Measurements from ENCODE around the gene SART1. TPM values are rescaled to one million over a fixed set of nuclear protein-coding genes. Genes with fewer than 3 reads are reported as not detected.
"Not testable (repeated sequence)": the region's sequence is repeated elsewhere in the genome, so short reads cannot be mapped to it uniquely, and the experiment has no call there.

SART1 gene
- total RNA-seq, 1 experiment from 2014 or later, result 23.1 TPM

GRCh38 chr11:66010036-66010435, 48.5 kb downstream of the SART1 start:
- not testable (repeated sequence) for H3K36me3 ChIP-seq (ENCODE audit: insufficient read depth, low read length); DNase-seq; H2AFZ ChIP-seq (ENCODE audit: low read length); H3K9me3 ChIP-seq (ENCODE audit: low read length); H3K9me2 ChIP-seq (replicated peaks; ENCODE audit: insufficient read depth, low read length); H3K27ac ChIP-seq (ENCODE audit: low read length); H3K4me2 ChIP-seq (ENCODE audit: low read depth, low read length, poor library complexity, severe bottlenecking); H3K4me1 ChIP-seq (ENCODE audit: low read length); H3K27me3 ChIP-seq (ENCODE audit: low read length); H3K9ac ChIP-seq (ENCODE audit: low read length); H3K4me3 ChIP-seq (ENCODE audit: low read length); H4K20me1 ChIP-seq (ENCODE audit: insufficient read depth, low read depth, low read length); H3K79me2 ChIP-seq (ENCODE audit: low read length)

GRCh38 chr11:66011239-66011784, 49.8 kb downstream of the SART1 start:
- Histone ChIP-seq H2AFZ (ENCODE audit: low read length) (no peak overlapping the region), H3K4me2 (ENCODE audit: low read depth, low read length, poor library complexity, severe bottlenecking) (no peak overlapping the region), H3K4me3 (ENCODE audit: low read length) (no peak overlapping the region), H3K9ac (ENCODE audit: low read length) (no peak overlapping the region), H3K4me1 (ENCODE audit: low read length) (no peaks in the 10 kb centered on the region), H3K27ac (ENCODE audit: low read length) (no peak overlapping the region), H3K9me3 (ENCODE audit: low read length) (no peaks in the 10 kb centered on the region), H3K79me2 (ENCODE audit: low read length) (no peaks in the 10 kb centered on the region), H4K20me1 (ENCODE audit: insufficient read depth, low read depth, low read length) (0 out of 2 replicates have a peak, but pooled peaks cover 4% of the 10 kb centered on the region), H3K36me3 (ENCODE audit: insufficient read depth, low read length) (no peaks in the 10 kb centered on the region), H3K9me2 (replicated peaks; ENCODE audit: insufficient read depth, low read length) (no peaks in the 10 kb centered on the region), H3K27me3 (ENCODE audit: low read length) (no peaks in the 10 kb centered on the region)
- DNase-seq, result no peak

- Histone ChIP-seq H2AFZ (ENCODE audit: low read length) (no peak within 1 kb of the TSS), H3K79me2 (ENCODE audit: low read length) (no peaks in the 10 kb centered on the region), H3K4me1 (ENCODE audit: low read length) (no peaks in the 10 kb centered on the region), H3K9me2 (replicated peaks; ENCODE audit: insufficient read depth, low read length) (no peaks in the 10 kb centered on the region), H3K4me3 (ENCODE audit: low read length) (no peak within 1 kb of the TSS), H3K4me2 (ENCODE audit: low read depth, low read length, poor library complexity, severe bottlenecking) (no peak within 1 kb of the TSS), H3K9ac (ENCODE audit: low read length) (no peak within 1 kb of the TSS), H3K36me3 (ENCODE audit: insufficient read depth, low read length) (no peaks in the 10 kb centered on the region), H4K20me1 (ENCODE audit: insufficient read depth, low read depth, low read length) (no peaks in the 10 kb centered on the region), H3K9me3 (ENCODE audit: low read length) (no peaks in the 10 kb centered on the region), H3K27ac (ENCODE audit: low read length) (no peak within 1 kb of the TSS), H3K27me3 (ENCODE audit: low read length) (no peaks in the 10 kb centered on the region)
- no peak for DNase-seq
Observed at GRCh38 chr11:66011785-66012303, 50.3 kb downstream of the SART1 start, which contains the start of gene CST6. CST6 (plus strand) TSS chr11:66012008; CDS start chr11:66012045, 37 bp downstream.

GRCh38 chr11:66012371-66012945, 50.9 kb downstream of the SART1 start:
- Histone ChIP-seq H2AFZ (ENCODE audit: low read length) (no peak overlapping the region), H3K9me2 (replicated peaks; ENCODE audit: insufficient read depth, low read length) (no peaks in the 10 kb centered on the region), H4K20me1 (ENCODE audit: insufficient read depth, low read depth, low read length) (no peaks in the 10 kb centered on the region), H3K36me3 (ENCODE audit: insufficient read depth, low read length) (no peaks in the 10 kb centered on the region), H3K4me3 (ENCODE audit: low read length) (no peak overlapping the region), H3K79me2 (ENCODE audit: low read length) (no peaks in the 10 kb centered on the region), H3K9ac (ENCODE audit: low read length) (no peak overlapping the region), H3K9me3 (ENCODE audit: low read length) (no peaks in the 10 kb centered on the region), H3K4me1 (ENCODE audit: low read length) (no peaks in the 10 kb centered on the region), H3K27me3 (ENCODE audit: low read length) (no peaks in the 10 kb centered on the region), H3K27ac (ENCODE audit: low read length) (no peak overlapping the region), H3K4me2 (ENCODE audit: low read depth, low read length, poor library complexity, severe bottlenecking) (no peak overlapping the region)
- DNase-seq, result no peak

- Histone ChIP-seq H3K4me2 (ENCODE audit: low read depth, low read length, poor library complexity, severe bottlenecking) (no peak overlapping the region), H3K4me3 (ENCODE audit: low read length) (no peak overlapping the region), H3K79me2 (ENCODE audit: low read length) (no peaks in the 10 kb centered on the region), H3K9ac (ENCODE audit: low read length) (no peak overlapping the region), H4K20me1 (ENCODE audit: insufficient read depth, low read depth, low read length) (no peaks in the 10 kb centered on the region), H3K27ac (ENCODE audit: low read length) (no peak overlapping the region), H2AFZ (ENCODE audit: low read length) (no peak overlapping the region), H3K4me1 (ENCODE audit: low read length) (no peaks in the 10 kb centered on the region), H3K27me3 (ENCODE audit: low read length) (no peaks in the 10 kb centered on the region), H3K9me3 (ENCODE audit: low read length) (no peaks in the 10 kb centered on the region), H3K36me3 (ENCODE audit: insufficient read depth, low read length) (no peaks in the 10 kb centered on the region), H3K9me2 (replicated peaks; ENCODE audit: insufficient read depth, low read length) (no peaks in the 10 kb centered on the region)
- DNase-seq, result no peak
Observed at GRCh38 chr11:66012946-66013761, 51.6 kb downstream of the SART1 start.

GRCh38 chr11:66013762-66014100, 52.2 kb downstream of the SART1 start:
- no peak overlapping the region for H3K4me2 ChIP-seq (ENCODE audit: low read depth, low read length, poor library complexity, severe bottlenecking)
- H2AFZ ChIP-seq (ENCODE audit: low read length), result no peak overlapping the region
- H3K27ac ChIP-seq (ENCODE audit: low read length), result no peak overlapping the region
- no peaks in the 10 kb centered on the region for H3K27me3 ChIP-seq (ENCODE audit: low read length)
- no peaks in the 10 kb centered on the region for H3K9me2 ChIP-seq (replicated peaks; ENCODE audit: insufficient read depth, low read length)
- no peaks in the 10 kb centered on the region for H3K4me1 ChIP-seq (ENCODE audit: low read length)
- no peaks in the 10 kb centered on the region for H3K79me2 ChIP-seq (ENCODE audit: low read length)
- no peaks in the 10 kb centered on the region for H3K36me3 ChIP-seq (ENCODE audit: insufficient read depth, low read length)
- no peaks in the 10 kb centered on the region for H3K9me3 ChIP-seq (ENCODE audit: low read length)
- H4K20me1 ChIP-seq (ENCODE audit: insufficient read depth, low read depth, low read length), result no peaks in the 10 kb centered on the region
- no peak overlapping the region for H3K9ac ChIP-seq (ENCODE audit: low read length)
- no peak overlapping the region for H3K4me3 ChIP-seq (ENCODE audit: low read length)
- DNase-seq, result no peak

GRCh38 chr11:66014804-66015453, 53.4 kb downstream of the SART1 start:
- H2AFZ ChIP-seq (ENCODE audit: low read length), result 0 out of 2 replicates have a peak overlapping the region, but pooled peaks have one; percentile 30
- no peak for DNase-seq
- H3K9me3 ChIP-seq (ENCODE audit: low read length), result no peaks in the 10 kb centered on the region
- no peaks in the 10 kb centered on the region for H3K9me2 ChIP-seq (replicated peaks; ENCODE audit: insufficient read depth, low read length)
- no peaks in the 10 kb centered on the region for H3K79me2 ChIP-seq (ENCODE audit: low read length)
- H3K27me3 ChIP-seq (ENCODE audit: low read length), result no peaks in the 10 kb centered on the region
- no peak overlapping the region for H3K4me2 ChIP-seq (ENCODE audit: low read depth, low read length, poor library complexity, severe bottlenecking)
- H3K4me3 ChIP-seq (ENCODE audit: low read length), result no peak overlapping the region
- H3K9ac ChIP-seq (ENCODE audit: low read length), result no peak overlapping the region
- no peaks in the 10 kb centered on the region for H4K20me1 ChIP-seq (ENCODE audit: insufficient read depth, low read depth, low read length)
- H3K27ac ChIP-seq (ENCODE audit: low read length), result no peak overlapping the region
- H3K36me3 ChIP-seq (ENCODE audit: insufficient read depth, low read length), result no peaks in the 10 kb centered on the region
- H3K4me1 ChIP-seq (ENCODE audit: low read length), result no peaks in the 10 kb centered on the region

GRCh38 chr11:66015454-66015881, 53.9 kb downstream of the SART1 start:
- Histone ChIP-seq H3K9ac (ENCODE audit: low read length) (no peak overlapping the region), H3K27me3 (ENCODE audit: low read length) (no peaks in the 10 kb centered on the region), H3K79me2 (ENCODE audit: low read length) (no peaks in the 10 kb centered on the region), H3K9me3 (ENCODE audit: low read length) (no peaks in the 10 kb centered on the region), H2AFZ (ENCODE audit: low read length) (no peak overlapping the region), H3K9me2 (replicated peaks; ENCODE audit: insufficient read depth, low read length) (no peaks in the 10 kb centered on the region), H3K4me3 (ENCODE audit: low read length) (no peak overlapping the region), H3K4me2 (ENCODE audit: low read depth, low read length, poor library complexity, severe bottlenecking) (no peak overlapping the region), H3K36me3 (ENCODE audit: insufficient read depth, low read length) (no peaks in the 10 kb centered on the region), H3K27ac (ENCODE audit: low read length) (no peak overlapping the region), H4K20me1 (ENCODE audit: insufficient read depth, low read depth, low read length) (no peaks in the 10 kb centered on the region), H3K4me1 (ENCODE audit: low read length) (no peaks in the 10 kb centered on the region)
- no peak for DNase-seq
